Sciatic nerve (tissue), 2 donors: ENCODE measurements around the gene LILRB4. TPM values are rescaled to one million over a fixed set of nuclear protein-coding genes. Genes with fewer than 3 reads are reported as not detected.
"Not testable (repeated sequence)": the region's sequence is repeated elsewhere in the genome, so short reads cannot be mapped to it uniquely, and the experiment has no call there.

ENCODE experiments used
- ATAC-seq: fragments of 200-7000 bp; cut with Tn5 transposase; one replicate; pipeline ENCODE4 v1.9.1; 2020; ENCODE audit warnings: mild to moderate bottlenecking, moderate library complexity
- DNase-seq: peaks from one replicate; pipeline ENCODE4 v3.0.0-alpha.2; 2020; ENCODE audit warnings: low spot score
- intact Hi-C: fragments of 100-400 bp; cut with DNase I; formaldehyde crosslinking; loops from one replicate; pipeline ENCODE4 v1.14.2; 2022
- total RNA-seq: library from RNA; stranded (reverse); fragmentation: NEBNext Ultra II Directional; extraction: Animal tissue kit (Norgen Biotek cat#: 25700); gene quantifications from one replicate; pipeline ENCODE4 v1.2.1, GENCODE V29; 2021
- donor health status: DM: no; HTN: no; CAD: no.
- donor health status: DM: no; HTN: no; CAD: no.

Gene LILRB4
- total RNA-seq, 1 donor from 2014 or later = 5.5 TPM

GRCh38 chr19:54644056-54644455 is 18.7 kb upstream of the LILRB4 start:
- peak; percentile 71 for DNase-seq
- intact Hi-C loops = no loop called here
- ATAC-seq = peak; percentile 85

GRCh38 chr19:54646331-54646841 is 16.4 kb upstream of the LILRB4 start:
- DNase-seq (no peak), ATAC-seq (no peak)
- intact Hi-C loops = no loop called here

- no peak for ATAC-seq
- intact Hi-C loops = no loop called here
These were observed 14.7 kb upstream of the LILRB4 start for GRCh38 chr19:54648129-54648528.

DNA sequence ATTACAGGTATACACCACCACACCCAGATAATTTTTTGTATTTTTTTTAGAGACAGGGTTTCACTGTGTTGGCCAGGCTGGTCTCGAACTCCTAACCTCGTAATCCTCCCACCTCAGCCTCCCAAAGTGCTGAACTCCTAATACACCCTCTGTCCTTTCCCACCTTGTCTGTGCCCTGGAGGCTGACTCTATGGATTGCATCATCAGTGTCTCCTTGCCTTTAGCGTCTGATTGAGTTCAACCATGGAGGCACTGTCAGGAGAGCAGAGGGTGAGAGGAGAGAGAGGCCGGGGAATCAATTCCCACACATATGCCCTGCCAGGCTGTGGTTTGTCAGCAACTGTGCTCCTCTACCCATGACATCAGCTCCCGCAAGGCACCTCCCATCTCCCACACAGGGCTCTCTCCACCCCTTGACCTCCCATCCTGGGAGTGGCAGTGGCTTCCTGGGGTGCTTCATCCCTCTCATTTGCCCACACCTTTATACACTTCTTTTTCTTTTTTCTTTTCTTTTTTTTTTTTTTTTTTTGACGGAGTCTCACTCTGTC is 12.6 kb upstream of the LILRB4 start:
- no peak for DNase-seq
- ATAC-seq = no peak
- intact Hi-C loops = no loop called here

More at GRCh38 chr19:54648129-54648528, 14.7 kb upstream of the LILRB4 start:
- no peak for DNase-seq

DNA sequence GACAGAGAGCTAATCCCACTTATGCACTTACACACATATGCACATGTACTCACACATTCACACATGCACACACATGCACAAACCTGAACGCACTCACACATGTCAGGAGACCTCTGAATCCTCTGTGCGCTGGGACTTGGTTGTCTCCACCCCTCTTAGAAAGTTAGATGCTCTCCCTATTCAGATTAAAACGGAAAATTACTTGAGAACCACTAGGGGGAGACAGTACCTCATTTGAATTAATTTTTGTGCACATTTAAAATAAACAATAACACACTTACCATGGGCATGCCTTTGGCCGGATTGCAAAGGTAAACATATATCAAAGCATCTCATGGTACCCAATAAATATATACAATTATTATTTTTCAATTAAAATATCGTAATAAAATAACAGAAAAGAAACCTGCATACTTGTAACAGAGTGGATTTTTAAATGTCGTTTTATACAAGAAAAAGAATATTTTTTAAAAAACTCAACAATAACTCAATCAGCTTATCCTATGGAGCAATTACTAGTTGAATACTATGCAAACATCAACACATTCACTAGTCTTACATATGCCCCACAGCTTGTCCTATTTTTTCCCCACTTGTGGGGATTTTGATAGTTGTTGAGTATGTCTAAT is 9.5 kb upstream of the LILRB4 start:
- ATAC-seq = no peak
- intact Hi-C loops = no loop called here

DNA sequence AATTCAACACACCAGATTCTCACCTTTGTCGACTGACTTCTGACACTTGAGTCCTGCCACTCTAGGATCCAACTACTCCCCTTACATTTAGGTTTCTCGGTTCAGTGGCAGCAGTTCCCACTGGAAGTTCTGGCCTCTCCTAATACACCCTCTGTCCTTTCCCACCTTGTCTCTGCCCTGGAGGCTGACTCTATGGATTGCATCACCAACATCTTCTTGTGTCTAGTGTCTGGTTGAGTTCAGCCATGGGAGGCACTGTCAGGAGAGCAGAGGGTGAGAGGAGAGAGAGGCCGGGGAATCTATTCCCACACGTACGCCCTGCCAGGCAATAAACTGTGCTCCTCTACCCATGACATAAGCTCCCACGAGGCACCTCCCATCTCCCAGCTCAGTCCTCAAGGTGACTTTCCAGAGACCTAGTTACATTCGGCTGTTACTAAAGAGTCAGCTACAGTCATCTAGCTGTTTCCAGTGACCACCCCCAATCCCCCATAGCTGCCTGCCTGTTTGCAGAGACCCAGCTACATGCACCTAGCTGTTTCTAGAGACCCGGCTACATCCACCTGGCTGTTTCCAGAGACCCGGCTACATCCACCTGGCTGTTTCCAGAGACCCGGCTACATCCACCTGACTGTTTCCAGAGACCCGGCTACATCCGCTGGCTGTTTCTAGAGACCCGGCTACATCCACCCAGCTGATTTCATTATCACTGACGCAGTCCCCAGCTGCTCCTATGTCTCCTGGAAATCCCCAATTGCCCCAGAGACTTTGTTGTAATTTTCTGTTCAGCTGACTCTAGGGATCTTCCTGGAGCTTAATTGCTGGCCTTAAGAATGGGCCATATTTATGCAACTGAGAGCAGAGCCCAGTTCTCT is 8.1 kb upstream of the LILRB4 start:
- DNase-seq (no peak), ATAC-seq (no peak)
- intact Hi-C loops = no loop called here

More for the DNA sequence above, 9.5 kb upstream of the LILRB4 start:
- DNase-seq = no peak

DNA sequence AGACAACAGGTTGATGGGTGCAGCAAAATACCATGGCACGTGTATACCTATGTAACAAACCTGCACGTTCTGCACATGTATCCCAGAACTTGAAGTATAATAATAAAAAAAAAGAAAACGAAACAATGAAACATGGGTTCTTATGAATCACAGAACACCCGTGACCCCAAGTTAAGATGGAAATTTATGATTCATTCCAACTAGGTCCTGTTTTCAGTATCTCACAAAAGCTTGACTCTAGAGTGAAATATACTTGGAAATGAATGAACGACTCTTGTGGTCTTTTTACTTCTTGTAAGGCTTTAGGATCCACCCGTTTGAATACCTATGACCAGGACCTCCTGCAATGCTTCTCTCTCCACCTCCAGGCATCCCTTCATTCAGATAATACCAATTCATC is 3.5 kb upstream of the LILRB4 start:
- ATAC-seq = no peak
- DNase-seq = no peak
- intact Hi-C loops = no loop called here

- DNase-seq (no peak), ATAC-seq (no peak)
- intact Hi-C loops = no loop called here
These were observed 2.5 kb upstream of the LILRB4 start for GRCh38 chr19:54660306-54660705.

DNA sequence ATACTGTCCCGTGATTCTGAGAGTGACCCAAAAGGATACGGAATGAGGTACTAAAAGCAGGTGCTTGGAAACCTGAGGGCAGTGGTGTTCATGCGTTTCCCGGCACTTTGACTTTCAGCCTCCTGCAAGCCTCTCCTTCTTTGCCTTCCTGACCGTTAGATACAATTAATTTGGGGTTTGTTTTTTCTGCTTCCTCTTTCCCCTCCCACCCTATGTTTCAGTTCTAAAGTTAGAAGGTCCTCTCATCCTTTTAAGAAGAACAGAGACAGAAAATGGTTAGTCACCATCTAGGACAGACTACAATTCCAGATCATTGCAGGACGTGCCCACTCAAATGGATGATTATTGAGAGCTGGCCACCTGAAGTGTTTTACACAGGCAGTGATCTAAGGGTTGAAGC is 1.8 kb upstream of the LILRB4 start:
- ATAC-seq (no peak), DNase-seq (no peak)
- intact Hi-C loops = no loop called here

DNA sequence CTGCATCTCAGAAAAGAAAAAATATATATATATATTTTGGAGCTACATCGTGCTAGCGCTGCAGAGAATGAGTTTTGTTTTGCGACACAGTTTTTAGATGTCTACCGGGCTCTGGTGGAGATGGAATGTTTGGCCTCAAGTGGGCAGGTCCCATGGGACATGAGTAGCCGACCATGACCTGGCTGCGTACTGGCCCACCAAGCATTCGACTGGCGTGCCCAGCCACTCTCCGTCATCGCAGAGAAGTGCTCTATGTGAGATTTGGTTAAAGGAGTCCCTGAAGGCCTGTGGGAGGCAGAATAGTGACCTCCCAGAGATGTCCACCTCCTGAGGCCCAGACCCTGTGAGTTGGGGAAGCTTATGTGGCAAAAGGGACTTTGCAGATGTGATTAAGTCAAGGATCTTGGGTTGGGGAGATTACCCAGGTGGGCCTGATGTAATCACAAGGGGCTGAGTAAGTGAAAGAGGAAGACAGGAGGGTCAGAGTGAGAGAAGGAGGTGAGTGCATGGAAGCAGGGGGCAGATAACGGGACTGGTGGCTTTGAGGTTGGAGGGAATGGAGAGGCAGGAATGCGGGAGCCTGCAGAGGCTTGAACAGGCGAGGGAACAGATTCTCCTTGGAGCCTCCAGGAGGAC is 821 bp upstream of the LILRB4 start:
- no peak for DNase-seq
- ATAC-seq = no peak
- intact Hi-C loops = no loop called here

DNA sequence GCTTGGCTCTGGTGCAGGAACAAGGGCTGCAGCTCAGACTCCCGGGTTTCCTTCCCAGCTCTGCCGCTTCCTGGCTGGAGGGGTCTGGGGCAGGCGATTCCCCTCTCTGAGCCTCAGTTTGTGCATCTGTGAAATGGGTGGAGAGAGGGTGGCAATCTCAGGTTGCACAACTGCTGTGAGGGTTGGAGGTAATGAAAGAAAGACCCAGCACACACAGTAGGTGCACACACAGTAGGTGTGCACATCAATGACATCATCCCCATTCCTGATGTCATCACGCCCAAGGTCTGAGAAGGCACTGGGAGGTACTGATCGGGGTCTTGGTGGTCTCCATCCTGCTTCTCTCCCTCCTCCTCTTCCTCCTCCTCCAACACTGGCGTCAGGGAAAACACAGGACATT is 2.7 kb downstream of the LILRB4 start:
- ATAC-seq (no peak), DNase-seq (no peak)
- intact Hi-C loops = no loop called here

- intact Hi-C loops = no loop called here
- no peak for DNase-seq
- no peak for ATAC-seq
These were observed 4.4 kb downstream of the LILRB4 start for GRCh38 chr19:54667217-54667616.

GRCh38 chr19:54668353-54668752 is 5.6 kb downstream of the LILRB4 start:
- intact Hi-C loops = no loop called here
- DNase-seq (no peak), ATAC-seq (no peak)

- intact Hi-C loops = no loop called here
- DNase-seq = no peak
- ATAC-seq = no peak
These were observed 8.0 kb downstream of the LILRB4 start for GRCh38 chr19:54670576-54671357.

DNA sequence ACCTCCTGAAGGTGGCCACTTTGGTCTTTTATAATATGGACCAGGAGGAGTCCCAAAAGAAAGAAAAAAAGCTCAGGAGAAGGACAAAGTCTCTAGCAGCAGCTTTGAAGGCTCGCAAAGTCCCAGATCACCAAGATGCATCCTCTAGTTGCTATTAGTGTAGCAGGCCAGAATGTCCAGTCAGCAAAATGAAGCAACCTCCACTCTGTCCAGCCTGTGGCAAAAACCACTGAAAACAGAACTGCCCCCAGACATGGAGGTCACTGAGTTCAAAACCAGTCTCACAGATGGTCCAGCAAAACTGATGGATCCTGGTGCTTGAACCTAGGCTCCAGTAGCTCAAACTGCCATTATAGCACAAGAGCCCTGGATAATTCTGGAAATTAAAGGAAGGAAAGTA is 10.4 kb downstream of the LILRB4 start:
- intact Hi-C loops = no loop called here
- DNase-seq (no peak), ATAC-seq (no peak)

GRCh38 chr19:54674021-54674617 is 11.3 kb downstream of the LILRB4 start:
- intact Hi-C loops = no loop called here
- no peak for ATAC-seq
- DNase-seq = no peak

GRCh38 chr19:54676210-54676834 is 13.5 kb downstream of the LILRB4 start:
- DNase-seq, intact Hi-C loops, ATAC-seq: not testable (repeated sequence)

DNA sequence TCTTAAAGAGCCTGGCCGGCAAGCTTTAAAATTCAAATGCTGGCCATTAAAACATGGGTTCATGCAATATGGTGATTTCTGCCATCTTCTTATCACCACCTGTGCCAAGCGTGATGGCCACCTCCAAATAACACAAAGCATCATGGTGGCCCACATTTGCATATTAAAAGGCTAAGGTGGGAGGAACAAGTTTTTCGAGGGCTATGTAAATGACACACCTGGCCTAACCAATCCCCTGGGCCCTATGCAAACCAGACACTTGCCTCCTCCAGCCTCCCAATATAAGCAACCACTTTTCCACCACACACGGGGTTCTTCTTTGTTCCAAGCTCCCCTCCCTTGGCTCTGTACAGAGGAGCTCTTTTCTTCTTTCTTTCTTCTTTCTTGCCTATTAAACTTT is 14.4 kb downstream of the LILRB4 start:
- intact Hi-C loops = no loop called here
- DNase-seq (no peak), ATAC-seq (no peak)
